Measurements from ENCODE around the gene PRKCA.

DNA sequence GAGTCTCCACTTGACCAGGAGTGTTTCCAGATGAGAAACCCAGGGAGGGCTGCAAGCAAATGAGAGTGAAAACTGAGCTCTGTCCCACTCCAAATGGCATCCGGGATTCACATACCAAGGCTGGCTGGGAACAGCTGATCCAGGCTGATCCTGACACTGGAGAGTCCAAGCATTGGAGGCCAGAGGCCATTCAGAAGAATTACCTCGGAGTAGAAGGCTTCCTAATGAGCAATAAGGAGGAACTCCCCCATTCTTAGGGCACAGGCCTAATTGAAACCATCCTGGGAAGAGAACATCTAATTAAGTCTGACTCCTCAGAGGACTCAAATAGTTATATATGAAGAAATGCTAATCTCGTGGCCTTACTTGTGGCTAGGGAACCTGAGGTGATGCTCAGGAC lies 142.8 kb downstream of the PRKCA start:
- TF ChIP-seq GATA2 (IDR thresholded peaks at IDR 0.05; ENCODE audit: low read depth, low read length) (no peak), GATA3 (IDR thresholded peaks at IDR 0.05; ENCODE audit: low read depth, low read length) (no peak)

All from SH-SY5Y (cell line).